HG02852 (cell line): ENCODE data around the gene JCAD.

ENCODE experiments used
- ATAC-seq: cut with Tn5 transposase; IDR thresholded peaks from one replicate; pipeline ENCODE4 v1.9.1; 2021; ENCODE audit warnings: mild to moderate bottlenecking, moderate library complexity; ENCODE audit not compliant: unreplicated experiment

JCAD gene

GRCh38 chr10:30046476-30046875 lies 12.9 kb downstream of the JCAD start:
- ATAC-seq = no peak

- ATAC-seq = no peak
Measured at GRCh38 chr10:30045961-30046360, 13.4 kb downstream of the JCAD start.

- ATAC-seq = no peak
Measured at GRCh38 chr10:30043476-30044270, 15.7 kb downstream of the JCAD start.

- ATAC-seq = no peak
Measured at GRCh38 chr10:30042820-30043219, 16.6 kb downstream of the JCAD start.

- ATAC-seq = no peak
Measured at GRCh38 chr10:30041196-30042105, 17.9 kb downstream of the JCAD start.

GRCh38 chr10:30040597-30040996 lies 18.8 kb downstream of the JCAD start:
- ATAC-seq = no peak

GRCh38 chr10:30039988-30040387 lies 19.4 kb downstream of the JCAD start:
- ATAC-seq = no peak

GRCh38 chr10:30039567-30039966 lies 19.8 kb downstream of the JCAD start:
- no peak for ATAC-seq

GRCh38 chr10:30038781-30039536 lies 20.4 kb downstream of the JCAD start:
- ATAC-seq = no peak

- ATAC-seq = no peak
Measured at GRCh38 chr10:30037620-30038336, 21.6 kb downstream of the JCAD start.

- no peak for ATAC-seq
Measured at GRCh38 chr10:30036811-30037210, 22.6 kb downstream of the JCAD start.

- no peak for ATAC-seq
Measured at GRCh38 chr10:30036341-30036740, 23.0 kb downstream of the JCAD start.

GRCh38 chr10:30034433-30035137 lies 24.8 kb downstream of the JCAD start:
- ATAC-seq = peak; percentile 68

GRCh38 chr10:30032125-30032524 lies 27.3 kb downstream of the JCAD start:
- ATAC-seq = no peak

- no peak for ATAC-seq
Measured at GRCh38 chr10:30029872-30030256, 29.5 kb downstream of the JCAD start.

GRCh38 chr10:30029164-30029871 lies 30.1 kb downstream of the JCAD start:
- no peak for ATAC-seq

GRCh38 chr10:30028738-30029030 lies 30.7 kb downstream of the JCAD start:
- no peak for ATAC-seq

GRCh38 chr10:30028006-30028737 lies 31.2 kb downstream of the JCAD start:
- ATAC-seq = no peak
